ENCODE data around the gene MBOAT7.

- TF ChIP-seq, protein P1, sequence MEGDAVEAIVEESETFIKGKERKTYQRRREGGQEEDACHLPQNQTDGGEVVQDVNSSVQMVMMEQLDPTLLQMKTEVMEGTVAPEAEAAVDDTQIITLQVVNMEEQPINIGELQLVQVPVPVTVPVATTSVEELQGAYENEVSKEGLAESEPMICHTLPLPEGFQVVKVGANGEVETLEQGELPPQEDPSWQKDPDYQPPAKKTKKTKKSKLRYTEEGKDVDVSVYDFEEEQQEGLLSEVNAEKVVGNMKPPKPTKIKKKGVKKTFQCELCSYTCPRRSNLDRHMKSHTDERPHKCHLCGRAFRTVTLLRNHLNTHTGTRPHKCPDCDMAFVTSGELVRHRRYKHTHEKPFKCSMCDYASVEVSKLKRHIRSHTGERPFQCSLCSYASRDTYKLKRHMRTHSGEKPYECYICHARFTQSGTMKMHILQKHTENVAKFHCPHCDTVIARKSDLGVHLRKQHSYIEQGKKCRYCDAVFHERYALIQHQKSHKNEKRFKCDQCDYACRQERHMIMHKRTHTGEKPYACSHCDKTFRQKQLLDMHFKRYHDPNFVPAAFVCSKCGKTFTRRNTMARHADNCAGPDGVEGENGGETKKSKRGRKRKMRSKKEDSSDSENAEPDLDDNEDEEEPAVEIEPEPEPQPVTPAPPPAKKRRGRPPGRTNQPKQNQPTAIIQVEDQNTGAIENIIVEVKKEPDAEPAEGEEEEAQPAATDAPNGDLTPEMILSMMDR (IDR thresholded peaks at IDR 0.05) = no peak
- no peak for TF ChIP-seq POLR2AphosphoS5 (IDR thresholded peaks at IDR 0.05)
- TF ChIP-seq POLR2A (IDR thresholded peaks at IDR 0.05) = no peak
- no peak for TF ChIP-seq EP300 (IDR thresholded peaks at IDR 0.05)
Measured at GRCh38 chr19:54155694-54156093, 33.7 kb downstream of the MBOAT7 start.

Measured in stomach (tissue), 4 donors.